Right lobe of liver (tissue), 6 donors: ENCODE results near the gene LMO7. TPM values are rescaled to one million over a fixed set of nuclear protein-coding genes. Genes with fewer than 3 reads are reported as not detected.
"Not testable (repeated sequence)": the region's sequence is repeated elsewhere in the genome, so short reads cannot be mapped to it uniquely, and the experiment has no call there.

Experiments used
- ATAC-seq, 4 donors: fragments of 200-7000 bp; cut with Tn5 transposase; one replicate each; pipeline ENCODE4 v1.9.1; 2020; ENCODE audit warnings: mild to moderate bottlenecking in 4 of 4, moderate library complexity in 4 of 4
- DNase-seq, 3 donors: peaks; one replicate each; pipeline ENCODE4 v3.0.0-alpha.2; 2020
- H3K27ac ChIP-seq, 3 donors: fragments of 200-600 bp; one replicate each; pipeline ENCODE4 v1.8.0; 2022
- H3K27me3 ChIP-seq, 2 donors: fragments of 200-600 bp; one replicate each; pipeline ENCODE4 v1.8.0; 2022
- H3K36me3 ChIP-seq, 4 donors: fragments of 200-600 bp; sonication (generic) in 1 of 4; one replicate each; pipeline versions ENCODE4 v1.5.1 to v1.8.0; 2017 to 2022; ENCODE audit warnings: control low read depth in 1 of 4
- H3K4me1 ChIP-seq, 4 donors: fragments of 200-600 bp; sonication (generic) in 1 of 4; one replicate each; pipeline versions ENCODE4 v1.5.1 to v1.8.0; 2017 to 2022; ENCODE audit warnings: control low read depth in 1 of 4
- H3K4me3 ChIP-seq, 3 donors: fragments of 200-600 bp; one replicate each; pipeline ENCODE4 v1.8.0; 2022
- H3K9me3 ChIP-seq, 4 donors: fragments of 200-600 bp; sonication (generic) in 1 of 4; one replicate each; pipeline versions ENCODE4 v1.5.1 to v1.8.0; 2017 to 2022; ENCODE audit warnings: control low read depth in 1 of 4
- CTCF ChIP-seq, 4 donors: fragments of 200-600 bp in 3 of 4; fragments of 450-650 bp in 1 of 4; IDR thresholded peaks; one replicate each; pipeline versions ENCODE4 v1.5.1 to v1.8.0; 2016 to 2022; ENCODE audit warnings: antibody characterized with exemption in 4 of 4, mild to moderate bottlenecking in 2 of 4
- POLR2A ChIP-seq: fragments of 450-650 bp; IDR thresholded peaks from one replicate; pipeline ENCODE4 v1.6.1; 2017; ENCODE audit warnings: antibody characterized with exemption, mild to moderate bottlenecking
- WGBS: methylation state at CpG from one replicate; pipeline ENCODE4 v1.1.6; 2018; ENCODE audit warnings: low coverage, low lambda C conversion rate; ENCODE audit not compliant: insufficient coverage; ENCODE audit errors: missing lambda C conversion rate; 5-methylcytosine and 5-hydroxymethylcytosine counted together
- intact Hi-C, 2 donors: fragments of 100-400 bp; cut with DNase I; formaldehyde crosslinking; loops; one replicate each; pipeline versions ENCODE4 v1.11.2 to v1.14.1; 2022
- total RNA-seq, 6 experiments: library from RNA; depleted of rRNA in 2 of 6; stranded (reverse); fragments of >200 nt in 2 of 6; fragmentation: NEBNext Ultra II Directional in 3 of 6; extraction: Animal tissue kit (Norgen Biotek cat#: 25700) in 3 of 6; gene quantifications; one replicate each; pipeline versions ENCODE4 v1.1.0 to v1.2.4, GENCODE V29; 2016 to 2023
- donor health status: DM: no; HTN: yes; CAD: no.
- donor health status: DM: no; HTN: no; CAD: no.
- donor health status: DM: no; HTN: no; CAD: no.
- donor health status: DM: no; HTN: yes; CAD: no.
- donor health status: DM: no; HTN: yes; CAD: no.

Gene LMO7
- total RNA-seq, 6 experiments from 2014 or later = 42.3 to 60.2 (median 51.1) TPM

- intact Hi-C loops = no loop called here
- ATAC-seq = no peak
- peaks cover 0 to 4% (median 0%) of the 10 kb centered on the region in 4 donors for H3K9me3 ChIP-seq
- H3K27me3 ChIP-seq = no peaks in the 10 kb centered on the region
- H3K4me3 ChIP-seq = no peak overlapping the region
- TF ChIP-seq CTCF (IDR thresholded peaks at IDR 0.05) = no peak
- TF ChIP-seq POLR2A = no peak
- H3K27ac ChIP-seq = no peak overlapping the region
- DNase-seq = no peak
- H3K36me3 ChIP-seq = no peaks in the 10 kb centered on the region
- H3K4me1 ChIP-seq = no peaks in the 10 kb centered on the region
Measured at GRCh38 chr13:75723901-75724300, 87.8 kb downstream of the LMO7 start.

DNA sequence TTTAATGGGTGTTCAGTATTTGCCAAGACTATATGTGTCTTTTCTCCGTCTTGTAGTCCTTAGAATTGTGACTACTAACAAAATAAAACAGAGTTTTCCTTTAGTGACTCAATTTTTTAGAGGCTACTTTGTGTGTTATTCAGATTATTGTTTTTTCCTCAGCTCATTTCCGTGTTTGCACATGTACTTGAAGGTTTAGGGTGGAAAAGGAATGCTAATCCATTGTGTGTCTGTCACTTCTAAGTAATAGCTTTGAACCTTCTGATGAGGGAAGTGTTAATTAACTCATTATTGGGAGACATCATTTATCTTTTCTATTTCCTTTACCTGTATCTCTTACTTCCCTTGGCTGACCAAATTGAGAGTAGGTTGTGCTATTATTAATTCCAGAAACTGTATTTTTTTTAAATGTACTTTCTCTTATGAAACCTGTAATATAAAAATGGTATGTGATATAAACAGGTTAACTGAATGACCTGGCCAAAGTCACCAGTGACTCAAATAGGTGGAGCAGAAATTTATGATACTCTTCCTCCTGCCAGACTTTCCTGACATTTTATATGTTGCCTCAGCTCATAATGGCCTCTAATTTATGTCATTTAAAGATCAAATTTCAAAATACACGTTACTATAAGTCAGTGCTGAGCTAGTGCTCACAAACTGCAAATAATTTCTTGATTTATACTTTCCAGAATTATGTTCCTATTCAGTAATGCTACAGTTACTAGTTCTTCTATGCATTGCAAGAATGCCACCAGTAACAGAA lies 88.8 kb downstream of the LMO7 start:
- H3K27ac ChIP-seq = no peak overlapping the region
- no peaks in the 10 kb centered on the region for H3K4me1 ChIP-seq

GRCh38 chr13:75725736-75726135 lies 89.6 kb downstream of the LMO7 start:
- Histone ChIP-seq H3K4me3 (no peak overlapping the region), H3K27ac (no peak overlapping the region), H3K36me3 (no peaks in the 10 kb centered on the region), H3K27me3 (no peaks in the 10 kb centered on the region), H3K9me3 (peaks cover 0 to 4% (median 0%) of the 10 kb centered on the region in 4 donors), H3K4me1 (no peaks in the 10 kb centered on the region)
- TF ChIP-seq POLR2A (no peak), CTCF (IDR thresholded peaks at IDR 0.05) (no peak)
- intact Hi-C loops = no loop called here
- DNase-seq = no peak
- ATAC-seq = no peak

More for the DNA sequence above, 88.8 kb downstream of the LMO7 start:
- peaks cover 0 to 4% (median 0%) of the 10 kb centered on the region in 4 donors for H3K9me3 ChIP-seq
- WGBS = 67% methylated on average over 3 of the region's 3 CpGs
- intact Hi-C loops = no loop called here
- no peak for ATAC-seq
- TF ChIP-seq POLR2A (no peak), CTCF (IDR thresholded peaks at IDR 0.05) (no peak)
- no peaks in the 10 kb centered on the region for H3K27me3 ChIP-seq
- no peak for DNase-seq
- H3K36me3 ChIP-seq = no peaks in the 10 kb centered on the region
- no peak overlapping the region for H3K4me3 ChIP-seq

GRCh38 chr13:75726306-75726705 lies 90.2 kb downstream of the LMO7 start:
- no peaks in the 10 kb centered on the region for H3K4me1 ChIP-seq
- intact Hi-C loops = no loop called here
- no peak for ATAC-seq
- no peaks in the 10 kb centered on the region for H3K9me3 ChIP-seq
- no peaks in the 10 kb centered on the region for H3K36me3 ChIP-seq
- DNase-seq = no peak
- no peak overlapping the region for H3K27ac ChIP-seq
- 49% methylated on average over 2 of the region's 2 CpGs for WGBS
- TF ChIP-seq CTCF (IDR thresholded peaks at IDR 0.05) = no peak
- TF ChIP-seq POLR2A = no peak
- no peak overlapping the region for H3K4me3 ChIP-seq
- H3K27me3 ChIP-seq = no peaks in the 10 kb centered on the region

- intact Hi-C loops, H3K27ac ChIP-seq, DNase-seq, H3K4me1 ChIP-seq, H3K9me3 ChIP-seq, ATAC-seq, H3K4me3 ChIP-seq, H3K36me3 ChIP-seq, H3K27me3 ChIP-seq: not testable (repeated sequence)
- 100% methylated on average over 3 of the region's 11 CpGs for WGBS
Measured at GRCh38 chr13:75733113-75733512, 97.0 kb downstream of the LMO7 start.
